ENCODE measurements around the gene NDUFAF8.

NDUFAF8 gene

GRCh38 chr17:81242421-81243332, 3.6 kb downstream of the NDUFAF8 start:
- H3K27ac ChIP-seq, result peak overlapping the region; percentile 18; the same call in 1 of the 2 replicates
- no peak for TF ChIP-seq ZFX (IDR thresholded peaks at IDR 0.05; ENCODE audit: borderline replicate concordance)
- no peak for TF ChIP-seq CTCF (IDR thresholded peaks at IDR 0.05)

- H3K27ac ChIP-seq, result peak overlapping the region; percentile 18; the same call in 1 of the 2 replicates
- TF ChIP-seq CTCF (IDR thresholded peaks at IDR 0.05) (no peak), ZFX (IDR thresholded peaks at IDR 0.05; ENCODE audit: borderline replicate concordance) (no peak)
Measured at GRCh38 chr17:81243333-81243664, 4.2 kb downstream of the NDUFAF8 start.

GRCh38 chr17:81244358-81245023, 5.4 kb downstream of the NDUFAF8 start:
- H3K27ac ChIP-seq, result peak overlapping the region; percentile 37

DNA sequence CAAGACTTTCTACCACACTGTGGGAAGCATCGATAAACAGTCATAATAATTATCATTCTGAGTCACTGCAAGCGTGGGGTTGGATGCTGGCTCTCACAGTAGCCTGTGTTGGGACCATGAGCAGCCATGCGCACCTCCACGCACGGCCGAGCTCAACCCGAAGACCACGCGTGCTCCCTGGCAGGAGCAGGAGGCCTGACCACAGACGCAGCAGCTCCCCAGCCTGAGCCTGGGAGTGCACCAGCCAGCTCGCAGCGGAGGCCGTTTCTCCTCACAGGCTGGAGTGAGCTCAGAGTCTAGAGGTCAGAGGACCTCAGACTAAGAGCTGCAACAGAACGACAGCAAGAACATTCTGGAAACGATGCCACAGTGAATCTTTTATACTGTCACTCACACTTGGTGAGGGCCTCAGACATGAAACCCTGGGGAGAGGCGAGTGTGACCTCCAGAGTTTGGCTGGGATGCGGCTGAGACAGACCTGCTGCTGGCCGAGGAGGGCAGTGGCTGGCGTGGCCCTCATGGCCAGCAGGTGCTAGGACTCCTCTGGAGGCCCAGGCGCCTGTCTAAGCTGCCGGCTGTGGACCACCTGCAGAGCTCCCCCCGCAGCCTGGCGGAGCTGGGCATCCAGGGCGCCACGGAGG, 6.0 kb downstream of the NDUFAF8 start:
- H3K27ac ChIP-seq, result peak overlapping the region; percentile 37
- TF ChIP-seq CTCF (IDR thresholded peaks at IDR 0.05), result no peak
- no peak for TF ChIP-seq ZFX (IDR thresholded peaks at IDR 0.05; ENCODE audit: borderline replicate concordance)

More at GRCh38 chr17:81244358-81245023, 5.4 kb downstream of the NDUFAF8 start:
- TF ChIP-seq CTCF (IDR thresholded peaks at IDR 0.05) (no peak), ZFX (IDR thresholded peaks at IDR 0.05; ENCODE audit: borderline replicate concordance) (no peak)

- H3K27ac ChIP-seq, result peak overlapping the region; percentile 37
- no peak for TF ChIP-seq CTCF (IDR thresholded peaks at IDR 0.05)
- TF ChIP-seq ZFX (IDR thresholded peaks at IDR 0.05; ENCODE audit: borderline replicate concordance), result no peak
Measured at GRCh38 chr17:81245665-81246342, 6.7 kb downstream of the NDUFAF8 start.

DNA sequence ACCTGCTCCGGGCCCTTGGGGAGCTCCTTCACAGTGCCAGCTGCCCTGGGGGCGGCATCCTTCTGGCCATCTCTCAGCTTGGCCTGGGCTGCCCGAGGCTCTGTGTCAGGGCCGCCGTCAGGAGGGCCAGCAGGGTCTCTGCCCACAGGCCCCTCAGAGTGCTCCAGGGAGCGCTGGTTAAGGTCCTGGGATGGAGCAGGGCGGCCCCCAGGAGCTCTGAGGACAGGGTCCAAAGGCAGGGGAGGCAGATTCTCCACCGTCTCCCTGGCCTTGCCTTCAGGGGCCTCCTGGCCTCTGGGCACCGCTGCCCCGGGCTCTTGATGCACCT, 7.2 kb downstream of the NDUFAF8 start:
- TF ChIP-seq ZFX (IDR thresholded peaks at IDR 0.05; ENCODE audit: borderline replicate concordance) (no peak), CTCF (IDR thresholded peaks at IDR 0.05) (no peak)
- no peak overlapping the region for H3K27ac ChIP-seq
